Measurements from ENCODE around the gene APP.

DNA sequence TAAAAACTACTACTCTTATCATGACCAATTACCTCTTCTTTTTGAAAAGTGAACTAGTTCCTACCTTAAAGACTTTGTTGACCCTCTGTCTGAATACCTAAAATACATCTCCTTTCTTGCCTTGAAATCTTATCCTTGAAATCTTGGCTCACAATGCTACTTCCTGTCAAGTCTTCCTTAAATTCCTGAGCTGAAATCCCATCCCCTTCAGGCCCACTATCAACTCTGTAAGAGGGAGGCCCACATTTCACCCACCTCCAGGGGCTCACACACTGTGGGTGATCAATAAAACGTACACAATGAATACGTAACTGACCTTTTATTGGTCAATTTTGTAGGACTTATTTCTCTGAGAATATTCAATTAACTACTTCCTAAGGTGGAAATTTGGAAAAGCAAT, 88.0 kb downstream of the APP start:
- TF ChIP-seq ZNF274 (IDR thresholded peaks at IDR 0.05; ENCODE audit: low read length) (no peak), ZNF274 (tag by site-specific recombination; IDR thresholded peaks at IDR 0.05; ENCODE audit: borderline replicate concordance) (no peak), ZNF610 (tag by site-specific recombination; IDR thresholded peaks at IDR 0.05; ENCODE audit: borderline replicate concordance) (no peak), ZNF302 (tag by site-specific recombination; IDR thresholded peaks at IDR 0.05; ENCODE audit: low read depth) (no peak), ZNF585B (tag by site-specific recombination; IDR thresholded peaks at IDR 0.05) (no peak), YY1 (tag by site-specific recombination; IDR thresholded peaks at IDR 0.05) (no peak), ZNF146 (tag by site-specific recombination; IDR thresholded peaks at IDR 0.05) (no peak), ZNF660 (tag by site-specific recombination; IDR thresholded peaks at IDR 0.05) (no peak), ZNF664 (tag by site-specific recombination; IDR thresholded peaks at IDR 0.05) (no peak), ZBTB8A (tag by site-specific recombination; IDR thresholded peaks at IDR 0.05) (no peak)
- TF ChIP-seq, protein P1, sequence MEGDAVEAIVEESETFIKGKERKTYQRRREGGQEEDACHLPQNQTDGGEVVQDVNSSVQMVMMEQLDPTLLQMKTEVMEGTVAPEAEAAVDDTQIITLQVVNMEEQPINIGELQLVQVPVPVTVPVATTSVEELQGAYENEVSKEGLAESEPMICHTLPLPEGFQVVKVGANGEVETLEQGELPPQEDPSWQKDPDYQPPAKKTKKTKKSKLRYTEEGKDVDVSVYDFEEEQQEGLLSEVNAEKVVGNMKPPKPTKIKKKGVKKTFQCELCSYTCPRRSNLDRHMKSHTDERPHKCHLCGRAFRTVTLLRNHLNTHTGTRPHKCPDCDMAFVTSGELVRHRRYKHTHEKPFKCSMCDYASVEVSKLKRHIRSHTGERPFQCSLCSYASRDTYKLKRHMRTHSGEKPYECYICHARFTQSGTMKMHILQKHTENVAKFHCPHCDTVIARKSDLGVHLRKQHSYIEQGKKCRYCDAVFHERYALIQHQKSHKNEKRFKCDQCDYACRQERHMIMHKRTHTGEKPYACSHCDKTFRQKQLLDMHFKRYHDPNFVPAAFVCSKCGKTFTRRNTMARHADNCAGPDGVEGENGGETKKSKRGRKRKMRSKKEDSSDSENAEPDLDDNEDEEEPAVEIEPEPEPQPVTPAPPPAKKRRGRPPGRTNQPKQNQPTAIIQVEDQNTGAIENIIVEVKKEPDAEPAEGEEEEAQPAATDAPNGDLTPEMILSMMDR (tag by site-specific recombination; IDR thresholded peaks at IDR 0.05): no peak
- TF ChIP-seq, protein P2, sequence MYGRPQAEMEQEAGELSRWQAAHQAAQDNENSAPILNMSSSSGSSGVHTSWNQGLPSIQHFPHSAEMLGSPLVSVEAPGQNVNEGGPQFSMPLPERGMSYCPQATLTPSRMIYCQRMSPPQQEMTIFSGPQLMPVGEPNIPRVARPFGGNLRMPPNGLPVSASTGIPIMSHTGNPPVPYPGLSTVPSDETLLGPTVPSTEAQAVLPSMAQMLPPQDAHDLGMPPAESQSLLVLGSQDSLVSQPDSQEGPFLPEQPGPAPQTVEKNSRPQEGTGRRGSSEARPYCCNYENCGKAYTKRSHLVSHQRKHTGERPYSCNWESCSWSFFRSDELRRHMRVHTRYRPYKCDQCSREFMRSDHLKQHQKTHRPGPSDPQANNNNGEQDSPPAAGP (tag by site-specific recombination; IDR thresholded peaks at IDR 0.05): no peak
- TF ChIP-seq, protein P3, sequence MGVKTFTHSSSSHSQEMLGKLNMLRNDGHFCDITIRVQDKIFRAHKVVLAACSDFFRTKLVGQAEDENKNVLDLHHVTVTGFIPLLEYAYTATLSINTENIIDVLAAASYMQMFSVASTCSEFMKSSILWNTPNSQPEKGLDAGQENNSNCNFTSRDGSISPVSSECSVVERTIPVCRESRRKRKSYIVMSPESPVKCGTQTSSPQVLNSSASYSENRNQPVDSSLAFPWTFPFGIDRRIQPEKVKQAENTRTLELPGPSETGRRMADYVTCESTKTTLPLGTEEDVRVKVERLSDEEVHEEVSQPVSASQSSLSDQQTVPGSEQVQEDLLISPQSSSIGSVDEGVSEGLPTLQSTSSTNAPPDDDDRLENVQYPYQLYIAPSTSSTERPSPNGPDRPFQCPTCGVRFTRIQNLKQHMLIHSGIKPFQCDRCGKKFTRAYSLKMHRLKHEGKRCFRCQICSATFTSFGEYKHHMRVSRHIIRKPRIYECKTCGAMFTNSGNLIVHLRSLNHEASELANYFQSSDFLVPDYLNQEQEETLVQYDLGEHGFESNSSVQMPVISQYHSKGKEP (tag by site-specific recombination; IDR thresholded peaks at IDR 0.05): no peak
- TF ChIP-seq, protein P4, sequence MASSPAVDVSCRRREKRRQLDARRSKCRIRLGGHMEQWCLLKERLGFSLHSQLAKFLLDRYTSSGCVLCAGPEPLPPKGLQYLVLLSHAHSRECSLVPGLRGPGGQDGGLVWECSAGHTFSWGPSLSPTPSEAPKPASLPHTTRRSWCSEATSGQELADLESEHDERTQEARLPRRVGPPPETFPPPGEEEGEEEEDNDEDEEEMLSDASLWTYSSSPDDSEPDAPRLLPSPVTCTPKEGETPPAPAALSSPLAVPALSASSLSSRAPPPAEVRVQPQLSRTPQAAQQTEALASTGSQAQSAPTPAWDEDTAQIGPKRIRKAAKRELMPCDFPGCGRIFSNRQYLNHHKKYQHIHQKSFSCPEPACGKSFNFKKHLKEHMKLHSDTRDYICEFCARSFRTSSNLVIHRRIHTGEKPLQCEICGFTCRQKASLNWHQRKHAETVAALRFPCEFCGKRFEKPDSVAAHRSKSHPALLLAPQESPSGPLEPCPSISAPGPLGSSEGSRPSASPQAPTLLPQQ (tag by site-specific recombination; IDR thresholded peaks at IDR 0.05): no peak
- TF ChIP-seq, protein P5, sequence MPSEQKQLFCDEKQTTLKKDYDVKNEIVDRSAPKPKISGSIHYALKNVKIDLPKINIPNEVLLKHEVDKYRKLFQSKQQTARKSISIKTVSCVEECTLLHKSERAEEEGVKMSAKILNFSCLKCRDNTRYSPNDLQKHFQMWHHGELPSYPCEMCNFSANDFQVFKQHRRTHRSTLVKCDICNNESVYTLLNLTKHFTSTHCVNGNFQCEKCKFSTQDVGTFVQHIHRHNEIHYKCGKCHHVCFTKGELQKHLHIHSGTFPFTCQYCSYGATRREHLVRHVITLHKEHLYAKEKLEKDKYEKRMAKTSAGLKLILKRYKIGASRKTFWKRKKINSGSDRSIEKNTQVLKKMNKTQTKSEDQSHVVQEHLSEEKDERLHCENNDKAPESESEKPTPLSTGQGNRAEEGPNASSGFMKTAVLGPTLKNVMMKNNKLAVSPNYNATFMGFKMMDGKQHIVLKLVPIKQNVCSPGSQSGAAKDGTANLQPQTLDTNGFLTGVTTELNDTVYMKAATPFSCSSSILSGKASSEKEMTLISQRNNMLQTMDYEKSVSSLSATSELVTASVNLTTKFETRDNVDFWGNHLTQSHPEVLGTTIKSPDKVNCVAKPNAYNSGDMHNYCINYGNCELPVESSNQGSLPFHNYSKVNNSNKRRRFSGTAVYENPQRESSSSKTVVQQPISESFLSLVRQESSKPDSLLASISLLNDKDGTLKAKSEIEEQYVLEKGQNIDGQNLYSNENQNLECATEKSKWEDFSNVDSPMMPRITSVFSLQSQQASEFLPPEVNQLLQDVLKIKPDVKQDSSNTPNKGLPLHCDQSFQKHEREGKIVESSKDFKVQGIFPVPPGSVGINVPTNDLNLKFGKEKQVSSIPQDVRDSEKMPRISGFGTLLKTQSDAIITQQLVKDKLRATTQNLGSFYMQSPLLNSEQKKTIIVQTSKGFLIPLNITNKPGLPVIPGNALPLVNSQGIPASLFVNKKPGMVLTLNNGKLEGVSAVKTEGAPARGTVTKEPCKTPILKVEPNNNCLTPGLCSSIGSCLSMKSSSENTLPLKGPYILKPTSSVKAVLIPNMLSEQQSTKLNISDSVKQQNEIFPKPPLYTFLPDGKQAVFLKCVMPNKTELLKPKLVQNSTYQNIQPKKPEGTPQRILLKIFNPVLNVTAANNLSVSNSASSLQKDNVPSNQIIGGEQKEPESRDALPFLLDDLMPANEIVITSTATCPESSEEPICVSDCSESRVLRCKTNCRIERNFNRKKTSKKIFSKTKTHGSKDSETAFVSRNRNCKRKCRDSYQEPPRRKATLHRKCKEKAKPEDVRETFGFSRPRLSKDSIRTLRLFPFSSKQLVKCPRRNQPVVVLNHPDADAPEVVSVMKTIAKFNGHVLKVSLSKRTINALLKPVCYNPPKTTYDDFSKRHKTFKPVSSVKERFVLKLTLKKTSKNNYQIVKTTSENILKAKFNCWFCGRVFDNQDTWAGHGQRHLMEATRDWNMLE (tag by site-specific recombination; conservative IDR thresholded peaks at IDR 0.05; ENCODE audit: low read depth): no peak

All from HEK293 (cell line).